ENCODE measurements around the gene CC2D1A. TPM values are rescaled to one million over a fixed set of nuclear protein-coding genes. Genes with fewer than 3 reads are reported as not detected.

The CC2D1A gene
- total RNA-seq, 1 experiment from 2014 or later: 67.7 TPM

DNA sequence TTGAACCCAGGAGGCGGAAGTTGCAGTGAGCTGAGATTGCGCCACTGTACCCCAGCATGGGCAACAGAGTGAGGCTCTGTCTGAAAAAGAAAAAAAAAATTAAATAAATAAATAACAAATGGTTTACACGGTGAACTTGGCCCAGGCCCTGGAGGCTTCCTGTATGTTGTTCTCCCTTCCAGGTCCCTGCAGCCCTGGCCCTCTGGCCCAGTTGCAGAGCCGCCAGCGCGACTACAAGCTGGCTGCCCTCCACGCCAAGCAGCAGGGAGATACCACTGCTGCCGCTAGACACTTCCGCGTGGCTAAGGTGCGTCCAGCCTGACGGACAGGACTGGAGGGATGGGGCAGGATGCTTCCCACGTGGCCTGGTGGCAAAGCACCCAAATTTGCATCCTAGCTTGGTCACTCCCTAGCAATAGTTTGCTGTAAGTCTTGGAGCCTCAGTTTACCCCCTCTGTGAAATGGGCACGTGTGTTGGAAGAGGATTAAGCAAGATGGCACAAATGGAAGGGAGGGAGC lies 11.9 kb downstream of the CC2D1A start:
- Histone ChIP-seq H2AFZ (ENCODE audit: low read length) (no peak overlapping the region), H3K4me3 (ENCODE audit: low read length) (no peak overlapping the region), H3K4me2 (ENCODE audit: low read length) (no peak overlapping the region), H3K4me1 (ENCODE audit: insufficient read depth, low read length) (no peaks in the 10 kb centered on the region), H3K36me3 (ENCODE audit: low read depth, low read length) (peaks cover 56% of the 10 kb centered on the region), H3K9ac (ENCODE audit: low read length) (no peak overlapping the region), H3F3A (ENCODE audit: low read length, unreplicated experiment) (no peaks in the 10 kb centered on the region), H3K9me3 (ENCODE audit: low read length) (no peaks in the 10 kb centered on the region), H4K20me1 (ENCODE audit: low read length) (no peaks in the 10 kb centered on the region), H3K9me2 (replicated peaks; ENCODE audit: low read length) (no peaks in the 10 kb centered on the region), H3K27me3 (ENCODE audit: low read length) (no peaks in the 10 kb centered on the region), H3K79me2 (ENCODE audit: low read length) (no peaks in the 10 kb centered on the region), H3K27ac (ENCODE audit: low read length) (no peak overlapping the region)
- intact Hi-C loops (cut with micrococcal nuclease): no loop called here
- TF ChIP-seq EZH2phosphoT487 (IDR thresholded peaks at IDR 0.05; ENCODE audit: borderline replicate concordance, low read length) (no peak), EZH2 (IDR thresholded peaks at IDR 0.05; ENCODE audit: low read length, unreplicated experiment) (no peak), CTCF (conservative IDR thresholded peaks at IDR 0.05; ENCODE audit: low read depth, low read length) (no peak)
- no TSS peak for BruUV-seq (replicated peaks)
- DNase-seq (no peak), ATAC-seq (no peak)
- CTCF ChIA-PET: no interaction called here
- POLR2A ChIA-PET (ENCODE audit: unreplicated experiment): no interaction called here

- no peaks in the 10 kb centered on the region for H3K27me3 ChIP-seq (ENCODE audit: low read length)
- TF ChIP-seq CTCF (conservative IDR thresholded peaks at IDR 0.05; ENCODE audit: low read depth, low read length): no peak
- no peak overlapping the region for H2AFZ ChIP-seq (ENCODE audit: low read length)
- H3K4me3 ChIP-seq (ENCODE audit: low read length): no peak overlapping the region
- POLR2A ChIA-PET (ENCODE audit: unreplicated experiment): interaction anchor here (0.5 kb wide), 1 partner anchor 17 kb away, joined by 4 read pairs; no protein-coding TSS in a partner anchor
- DNase-seq: no peak
- H3K9me2 ChIP-seq (replicated peaks; ENCODE audit: low read length): no peaks in the 10 kb centered on the region
- H3K4me1 ChIP-seq (ENCODE audit: insufficient read depth, low read length): no peaks in the 10 kb centered on the region
- no peaks in the 10 kb centered on the region for H3F3A ChIP-seq (ENCODE audit: low read length, unreplicated experiment)
- H3K27ac ChIP-seq (ENCODE audit: low read length): no peak overlapping the region
- no peaks in the 10 kb centered on the region for H4K20me1 ChIP-seq (ENCODE audit: low read length)
- intact Hi-C loops (cut with micrococcal nuclease): no loop called here
- no peaks in the 10 kb centered on the region for H3K9me3 ChIP-seq (ENCODE audit: low read length)
- CTCF ChIA-PET: no interaction called here
- no peak overlapping the region for H3K9ac ChIP-seq (ENCODE audit: low read length)
- no TSS peak for BruUV-seq (replicated peaks)
- H3K4me2 ChIP-seq (ENCODE audit: low read length): no peak overlapping the region
- H3K36me3 ChIP-seq (ENCODE audit: low read depth, low read length): peaks cover 58% of the 10 kb centered on the region
- H3K79me2 ChIP-seq (ENCODE audit: low read length): no peaks in the 10 kb centered on the region
- no peak for ATAC-seq
Measured at GRCh38 chr19:13918726-13919411, 12.9 kb downstream of the CC2D1A start.

- Histone ChIP-seq H3K4me3 (ENCODE audit: low read length) (no peak overlapping the region), H3K36me3 (ENCODE audit: low read depth, low read length) (peaks cover 55% of the 10 kb centered on the region), H3K4me1 (ENCODE audit: insufficient read depth, low read length) (no peaks in the 10 kb centered on the region), H3K4me2 (ENCODE audit: low read length) (no peak overlapping the region), H3K9ac (ENCODE audit: low read length) (no peak overlapping the region), H3K79me2 (ENCODE audit: low read length) (no peaks in the 10 kb centered on the region), H4K20me1 (ENCODE audit: low read length) (no peaks in the 10 kb centered on the region), H3K27me3 (ENCODE audit: low read length) (no peaks in the 10 kb centered on the region), H3K9me2 (replicated peaks; ENCODE audit: low read length) (no peaks in the 10 kb centered on the region), H3K9me3 (ENCODE audit: low read length) (no peaks in the 10 kb centered on the region), H2AFZ (ENCODE audit: low read length) (no peak overlapping the region), H3F3A (ENCODE audit: low read length, unreplicated experiment) (no peaks in the 10 kb centered on the region), H3K27ac (ENCODE audit: low read length) (no peak overlapping the region)
- ATAC-seq (no peak), DNase-seq (no peak)
- POLR2A ChIA-PET (ENCODE audit: unreplicated experiment): no interaction called here
- no peak for TF ChIP-seq EZH2phosphoT487 (IDR thresholded peaks at IDR 0.05; ENCODE audit: borderline replicate concordance, low read length)
- no peak for TF ChIP-seq CTCF (conservative IDR thresholded peaks at IDR 0.05; ENCODE audit: low read depth, low read length)
- TF ChIP-seq EZH2 (IDR thresholded peaks at IDR 0.05; ENCODE audit: low read length, unreplicated experiment): no peak
- intact Hi-C loops (cut with micrococcal nuclease): no loop called here
- CTCF ChIA-PET: no interaction called here
- no TSS peak for BruUV-seq (replicated peaks)
Measured at GRCh38 chr19:13920524-13920923, 14.5 kb downstream of the CC2D1A start.
